ENCODE measurements around the gene CDH20.

- no peak for TF ChIP-seq POLR2A (IDR thresholded peaks at IDR 0.05; ENCODE audit: low read depth, low read length)
- TF ChIP-seq POLR2AphosphoS5 (IDR thresholded peaks at IDR 0.05; ENCODE audit: low read depth, low read length) = no peak
- TF ChIP-seq POU2F2 (IDR thresholded peaks at IDR 0.05; ENCODE audit: low read depth, low read length) = no peak
- TF ChIP-seq TAF1 (IDR thresholded peaks at IDR 0.05; ENCODE audit: low read depth, low read length) = no peak
- no peak for TF ChIP-seq SPI1 (IDR thresholded peaks at IDR 0.05; ENCODE audit: low read depth, low read length)
Measured at GRCh38 chr18:61402726-61403125, 69.5 kb downstream of the CDH20 start.
